Activated naive CD4-positive, alpha-beta T cell treated with anti-CD3 and anti-CD28 coated beads for 36 hours (primary cell): ENCODE results near the gene M1AP. TPM values are rescaled to one million over a fixed set of nuclear protein-coding genes. Genes with fewer than 3 reads are reported as not detected.
A peak's percentile ranks its signal among the peaks of the same experiment; 100 is the strongest.

Experiments
- CTCF ChIA-PET: fragments of 350-600 bp; sonication (Branson Sonifier 250); formaldehyde crosslinking; loops from one replicate; lab custom pipeline; 2021; ENCODE audit warnings: antibody characterized with exemption; lab: Charles Lee
- DNase-seq: peaks from one replicate; pipeline ENCODE4 v3.0.0-alpha.2; 2020
- H3K27ac Mint-ChIP-seq: one replicate; pipeline ENCODE4 v1.8.0; 2021; ENCODE audit warnings: mild to moderate bottlenecking, mixed read lengths
- H3K27me3 Mint-ChIP-seq: one replicate; pipeline ENCODE4 v1.8.0; 2021; ENCODE audit warnings: low read depth, mixed read lengths
- H3K36me3 Mint-ChIP-seq: one replicate; pipeline ENCODE4 v1.8.0; 2021; ENCODE audit warnings: low read depth, mixed read lengths
- H3K4me1 Mint-ChIP-seq: one replicate; pipeline ENCODE4 v1.8.0; 2021; ENCODE audit warnings: low read depth, mixed read lengths
- H3K4me3 Mint-ChIP-seq: one replicate; pipeline ENCODE4 v1.8.0; 2021; ENCODE audit warnings: mild to moderate bottlenecking, moderate library complexity, mixed read lengths
- H3K9me3 Mint-ChIP-seq: one replicate; pipeline ENCODE4 v1.8.0; 2021; ENCODE audit warnings: mixed read lengths
- intact Hi-C: fragments of 100-400 bp; cut with micrococcal nuclease; formaldehyde crosslinking; loops from one replicate; pipeline ENCODE4 v1.15.1; 2023
- total RNA-seq, 2 experiments: library from RNA; stranded (reverse); gene quantifications; one replicate each; pipeline ENCODE4 v1.2.3, GENCODE V29; 2021

Gene M1AP
- total RNA-seq, 2 experiments from 2014 or later = 0.10 TPM; not detected in 1

- DNase-seq = peak; percentile 56
- Mint-ChIP-seq H3K27me3 (peaks cover 2% of the 10 kb centered on the region), H3K4me1 (peaks cover 28% of the 10 kb centered on the region), H3K9me3 (no peaks in the 10 kb centered on the region), H3K4me3 (no peak overlapping the region), H3K36me3 (no peaks in the 10 kb centered on the region), H3K27ac (peak overlapping the region; percentile 34)
- CTCF ChIA-PET = interaction anchor here (2.0 to 8.6 kb wide), 5 partner anchors 12 to 334 kb away, joined by 5 to 144 read pairs (median 50); partner anchors contain the start of genes CCDC142 and TTC31
- intact Hi-C loops = loop anchor here (1.0 kb wide), 1 partner anchor 13 kb away; no protein-coding TSS in a partner anchor
Observed at GRCh38 chr2:74584088-74584645, 64.0 kb downstream of the M1AP start.

- Mint-ChIP-seq H3K4me3 (no peak overlapping the region), H3K27me3 (peaks cover 2% of the 10 kb centered on the region), H3K36me3 (no peaks in the 10 kb centered on the region), H3K27ac (no peak overlapping the region), H3K4me1 (peaks cover 28% of the 10 kb centered on the region), H3K9me3 (no peaks in the 10 kb centered on the region)
- intact Hi-C loops = no loop called here
- CTCF ChIA-PET = interaction anchor here (7.3 to 8.6 kb wide), 3 partner anchors 12 to 102 kb away, joined by 50 to 144 read pairs (median 144); partner anchors contain the start of genes CCDC142 and TTC31
- DNase-seq = no peak
Observed at GRCh38 chr2:74583504-74583903, 64.6 kb downstream of the M1AP start.

GRCh38 chr2:74582184-74582583, 65.9 kb downstream of the M1AP start:
- DNase-seq = no peak
- Mint-ChIP-seq H3K36me3 (no peaks in the 10 kb centered on the region), H3K27me3 (peaks cover 2% of the 10 kb centered on the region), H3K27ac (no peak overlapping the region), H3K4me3 (no peak overlapping the region), H3K4me1 (peaks cover 36% of the 10 kb centered on the region), H3K9me3 (no peaks in the 10 kb centered on the region)
- intact Hi-C loops = no loop called here
- CTCF ChIA-PET = interaction anchor here (0.8 to 8.6 kb wide), 3 partner anchors 10 to 247 kb away, joined by 3 to 144 read pairs (median 144); partner anchors contain the start of genes CCDC142 and TTC31

GRCh38 chr2:74581463-74581862, 66.7 kb downstream of the M1AP start:
- CTCF ChIA-PET = interaction anchor here (8.6 kb wide), 1 partner anchor 10 kb away, joined by 144 read pairs; no protein-coding TSS in a partner anchor
- H3K27me3 Mint-ChIP-seq = peaks cover 2% of the 10 kb centered on the region
- intact Hi-C loops = no loop called here
- peaks cover 37% of the 10 kb centered on the region for H3K4me1 Mint-ChIP-seq
- H3K36me3 Mint-ChIP-seq = no peaks in the 10 kb centered on the region
- no peaks in the 10 kb centered on the region for H3K9me3 Mint-ChIP-seq
- DNase-seq = no peak
- no peak overlapping the region for H3K27ac Mint-ChIP-seq
- no peak overlapping the region for H3K4me3 Mint-ChIP-seq

- H3K9me3 Mint-ChIP-seq = no peaks in the 10 kb centered on the region
- intact Hi-C loops = no loop called here
- CTCF ChIA-PET = no interaction called here
- no peak overlapping the region for H3K4me3 Mint-ChIP-seq
- H3K4me1 Mint-ChIP-seq = peaks cover 25% of the 10 kb centered on the region
- H3K36me3 Mint-ChIP-seq = no peaks in the 10 kb centered on the region
- peaks cover 2% of the 10 kb centered on the region for H3K27me3 Mint-ChIP-seq
- DNase-seq = no peak
- H3K27ac Mint-ChIP-seq = no peak overlapping the region
Observed at GRCh38 chr2:74578408-74578807, 69.7 kb downstream of the M1AP start.

GRCh38 chr2:74577448-74577847, 70.7 kb downstream of the M1AP start:
- CTCF ChIA-PET = interaction anchor here (0.8 to 12.8 kb wide), 3 partner anchors 8 to 137 kb away, joined by 3 to 144 read pairs (median 5); no protein-coding TSS in a partner anchor
- peak; percentile 33 for DNase-seq
- Mint-ChIP-seq H3K4me3 (no peak overlapping the region), H3K9me3 (no peaks in the 10 kb centered on the region), H3K27me3 (no peaks in the 10 kb centered on the region), H3K27ac (no peak overlapping the region), H3K36me3 (no peaks in the 10 kb centered on the region), H3K4me1 (peaks cover 22% of the 10 kb centered on the region)
- intact Hi-C loops = no loop called here

GRCh38 chr2:74576863-74577229, 71.3 kb downstream of the M1AP start:
- no peak overlapping the region for H3K4me3 Mint-ChIP-seq
- H3K4me1 Mint-ChIP-seq = peaks cover 28% of the 10 kb centered on the region
- DNase-seq = no peak
- no peak overlapping the region for H3K27ac Mint-ChIP-seq
- CTCF ChIA-PET = interaction anchor here (0.8 to 12.8 kb wide), 4 partner anchors 9 to 138 kb away, joined by 3 to 144 read pairs (median 4); no protein-coding TSS in a partner anchor
- intact Hi-C loops = no loop called here
- no peaks in the 10 kb centered on the region for H3K9me3 Mint-ChIP-seq
- no peaks in the 10 kb centered on the region for H3K27me3 Mint-ChIP-seq
- H3K36me3 Mint-ChIP-seq = no peaks in the 10 kb centered on the region

- Mint-ChIP-seq H3K4me3 (no peak overlapping the region), H3K27me3 (no peaks in the 10 kb centered on the region), H3K27ac (no peak overlapping the region), H3K9me3 (no peaks in the 10 kb centered on the region), H3K4me1 (peaks cover 28% of the 10 kb centered on the region), H3K36me3 (no peaks in the 10 kb centered on the region)
- intact Hi-C loops = no loop called here
- DNase-seq = no peak
- CTCF ChIA-PET = interaction anchor here (1.4 to 12.8 kb wide), 3 partner anchors 9 to 44 kb away, joined by 4 to 144 read pairs (median 5); no protein-coding TSS in a partner anchor
Observed at GRCh38 chr2:74576211-74576862, 71.8 kb downstream of the M1AP start.

GRCh38 chr2:74575320-74575719, 72.8 kb downstream of the M1AP start:
- intact Hi-C loops = no loop called here
- DNase-seq = no peak
- Mint-ChIP-seq H3K4me1 (peaks cover 28% of the 10 kb centered on the region), H3K9me3 (no peaks in the 10 kb centered on the region), H3K36me3 (no peaks in the 10 kb centered on the region), H3K27ac (no peak overlapping the region), H3K27me3 (no peaks in the 10 kb centered on the region), H3K4me3 (no peak overlapping the region)
- CTCF ChIA-PET = interaction anchor here (1.0 to 12.8 kb wide), 4 partner anchors 11 to 93 kb away, joined by 4 to 144 read pairs (median 6); partner anchors contain the start of genes CCDC142 and TTC31

- peak overlapping the region; percentile 68 for H3K27ac Mint-ChIP-seq
- peaks cover 34% of the 10 kb centered on the region for H3K4me1 Mint-ChIP-seq
- DNase-seq = peak; percentile 52
Observed at GRCh38 chr2:74573747-74574562, 74.2 kb downstream of the M1AP start.

GRCh38 chr2:74572178-74572925, 75.8 kb downstream of the M1AP start:
- intact Hi-C loops = no loop called here
- peaks cover 38% of the 10 kb centered on the region for H3K4me1 Mint-ChIP-seq
- no peaks in the 10 kb centered on the region for H3K36me3 Mint-ChIP-seq
- no peak overlapping the region for H3K4me3 Mint-ChIP-seq
- CTCF ChIA-PET = interaction anchor here (0.7 to 12.8 kb wide), 3 partner anchors 14 to 56 kb away, joined by 3 to 144 read pairs (median 3); no protein-coding TSS in a partner anchor
- no peaks in the 10 kb centered on the region for H3K9me3 Mint-ChIP-seq
- H3K27ac Mint-ChIP-seq = no peak overlapping the region
- no peak for DNase-seq
- no peaks in the 10 kb centered on the region for H3K27me3 Mint-ChIP-seq

More at GRCh38 chr2:74573747-74574562, 74.2 kb downstream of the M1AP start:
- intact Hi-C loops = loop anchor here (1.0 kb wide), 1 partner anchor 8 kb away; no protein-coding TSS in a partner anchor
- H3K27me3 Mint-ChIP-seq = no peaks in the 10 kb centered on the region
- no peaks in the 10 kb centered on the region for H3K9me3 Mint-ChIP-seq
- H3K36me3 Mint-ChIP-seq = no peaks in the 10 kb centered on the region
- peak overlapping the region; percentile 38 for H3K4me3 Mint-ChIP-seq
- CTCF ChIA-PET = interaction anchor here (0.7 to 12.8 kb wide), 3 partner anchors 12 to 18 kb away, joined by 3 to 144 read pairs (median 3); no protein-coding TSS in a partner anchor
